Measurements from ENCODE around the gene ABTB2. TPM values are rescaled to one million over a fixed set of nuclear protein-coding genes. Genes with fewer than 3 reads are reported as not detected.
A peak's percentile ranks its signal among the peaks of the same experiment; 100 is the strongest.

The ABTB2 gene
- total and polyA plus RNA-seq, 2 of the 8 experiments (the other 6 are each of a cell fraction or from before 2014, with no cell fraction given) = 7.7 to 10.2 TPM

DNA sequence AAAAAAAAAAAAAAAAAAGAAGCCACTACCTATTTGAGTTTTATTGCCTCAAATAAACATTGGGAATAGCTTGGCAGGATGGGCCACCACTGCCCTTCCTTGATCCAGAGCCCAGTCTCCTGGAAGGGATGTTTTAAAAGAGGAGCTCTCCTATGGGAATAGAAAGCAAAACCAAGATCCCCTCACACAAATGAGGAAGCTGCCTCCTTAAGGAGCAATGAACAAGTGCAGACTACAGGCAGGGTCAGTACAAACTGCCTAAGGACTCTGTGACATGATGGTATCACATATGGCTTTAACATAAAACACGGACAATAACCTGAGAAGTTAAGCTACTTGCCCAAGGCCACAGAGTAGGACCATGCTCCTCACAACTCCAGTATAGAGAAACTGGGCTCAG, 131.6 kb downstream of the ABTB2 start:
- no peaks in the 10 kb centered on the region for H3K36me3 ChIP-seq (ENCODE audit: control insufficient read depth in 2 of 4, insufficient read depth in 4 of 4, low read length in 3 of 4)
- WGBS, 2 experiments (ENCODE audit: extremely low coverage in 1 of 2, insufficient coverage in 1 of 2, insufficient read length in 1 of 2, insufficient replicate concordance in 2 of 2, low coverage in 1 of 2, low lambda C conversion rate in 2 of 2, missing lambda C conversion rate in 1 of 2) = 90% methylated on average over 1 of the region's 1 CpG; no CpG with 5 or more reads in 1 of the 2 experiments
- TF ChIP-seq GABPA (IDR thresholded peaks at IDR 0.05; ENCODE audit: borderline replicate concordance, insufficient read depth, low read length) = no peak
- TF ChIP-seq KDM1A (IDR thresholded peaks at IDR 0.05; ENCODE audit: borderline replicate concordance, low read length) = no peak
- TF ChIP-seq EGR1 (IDR thresholded peaks at IDR 0.05; ENCODE audit: borderline replicate concordance, low read depth, low read length) = no peak
- TF ChIP-seq SRF (IDR thresholded peaks at IDR 0.05; ENCODE audit: low read depth, low read length) = no peak
- TF ChIP-seq BACH1 (IDR thresholded peaks at IDR 0.05; ENCODE audit: low read length) = no peak
- TF ChIP-seq HDAC2 (IDR thresholded peaks at IDR 0.05; ENCODE audit: borderline replicate concordance in 1 of 2, low read depth in 2 of 2, low read length in 2 of 2) = no peak
- TF ChIP-seq, protein P1, sequence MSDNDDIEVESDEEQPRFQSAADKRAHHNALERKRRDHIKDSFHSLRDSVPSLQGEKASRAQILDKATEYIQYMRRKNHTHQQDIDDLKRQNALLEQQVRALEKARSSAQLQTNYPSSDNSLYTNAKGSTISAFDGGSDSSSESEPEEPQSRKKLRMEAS (IDR thresholded peaks at IDR 0.05) = no peak
- no peak for TF ChIP-seq CBX5 (IDR thresholded peaks at IDR 0.05; ENCODE audit: low read depth, low read length)
- TF ChIP-seq KDM4A (IDR thresholded peaks at IDR 0.05; ENCODE audit: low read depth, low read length, severe bottlenecking) = no peak
- no peak for TF ChIP-seq RAD21 (IDR thresholded peaks at IDR 0.05 in 1 of 2, conservative IDR thresholded peaks at IDR 0.05 in 1 of 2; ENCODE audit: low read depth in 2 of 2, low read length in 2 of 2)
- no peak for TF ChIP-seq RXRA (IDR thresholded peaks at IDR 0.05; ENCODE audit: insufficient read depth, low read depth, low read length)
- H4K91ac ChIP-seq (replicated peaks; ENCODE audit: insufficient read length, low read length) = no peak overlapping the region
- H2AK5ac ChIP-seq (ENCODE audit: low read depth, low read length) = no peak overlapping the region
- H3K18ac ChIP-seq (ENCODE audit: extremely low read depth, low read length) = no peak overlapping the region
- H3K4me3 ChIP-seq (ENCODE audit: extremely low read depth in 1 of 4, insufficient read depth in 2 of 4, low read depth in 3 of 4, low read length in 4 of 4) = no peak overlapping the region
- FAIRE-seq (no peak), DNase-seq (ENCODE audit: low read depth in 1 of 2, low spot score in 2 of 2) (no peak)
- H2BK12ac ChIP-seq (ENCODE audit: low read depth, low read length) = no peak overlapping the region
- no peak overlapping the region for H4K8ac ChIP-seq (ENCODE audit: extremely low read depth, insufficient read depth, low read length)
- H3K4me2 ChIP-seq (ENCODE audit: insufficient read depth in 1 of 2, low read depth in 2 of 2, low read length in 2 of 2) = no peak overlapping the region
- H3K27ac ChIP-seq (ENCODE audit: low read depth, low read length) = no peak overlapping the region
- no peak overlapping the region for H2BK5ac ChIP-seq (ENCODE audit: low read depth, low read length)
- H3K4me1 ChIP-seq (replicated peaks in 1 of 4; ENCODE audit: control insufficient read depth in 3 of 4, insufficient read depth in 4 of 4, low read length in 3 of 4) = peaks cover 2 to 16% (median 8%) of the 10 kb centered on the region in 4 experiments; a peak in 6 of 7 replicates
- no peak overlapping the region for H3K56ac ChIP-seq (replicated peaks; ENCODE audit: insufficient read length, low read depth, low read length)
- no peak overlapping the region for H2BK20ac ChIP-seq (ENCODE audit: low read length)
- ChIA-PET CTCF (ENCODE audit: partially characterized antibody) (interaction anchor here (0.6 to 2.8 kb wide), 9 partner anchors 9 to 52 kb away, joined by 3 to 17 read pairs (median 4); no protein-coding TSS in a partner anchor), POLR2A (ENCODE audit: partially characterized antibody) (no interaction called here)
- H3K9ac ChIP-seq (replicated peaks in 1 of 4; ENCODE audit: extremely low read depth in 1 of 4, low read depth in 3 of 4, low read length in 3 of 4) = no peak overlapping the region
- no peaks in the 10 kb centered on the region for H3K27me3 ChIP-seq (replicated peaks in 1 of 4; ENCODE audit: control insufficient read depth in 3 of 4, extremely low read depth in 1 of 4, insufficient read depth in 3 of 4, low read length in 3 of 4)
- no peaks in the 10 kb centered on the region for H3K23me2 ChIP-seq (ENCODE audit: low read depth, low read length)
- H3K23ac ChIP-seq (ENCODE audit: insufficient read length) = no peak overlapping the region
- H3K9me3 ChIP-seq (ENCODE audit: insufficient read depth in 2 of 2, low read depth in 1 of 2, low read length in 1 of 2) = no peaks in the 10 kb centered on the region
- no peak overlapping the region for H2BK120ac ChIP-seq (replicated peaks; ENCODE audit: low read depth, low read length)
- no peaks in the 10 kb centered on the region for H3K79me2 ChIP-seq (ENCODE audit: control insufficient read depth in 1 of 2, insufficient read depth in 2 of 2, low read length in 2 of 2)
- no peak overlapping the region for H3K4ac ChIP-seq (replicated peaks; ENCODE audit: insufficient read length, low read depth, low read length)
- H3K79me1 ChIP-seq (ENCODE audit: low read depth, low read length) = no peaks in the 10 kb centered on the region
- H4K20me1 ChIP-seq (replicated peaks in 1 of 2; ENCODE audit: control insufficient read depth in 1 of 2, insufficient read depth in 2 of 2, low read length in 2 of 2) = no peaks in the 10 kb centered on the region
- H3K14ac ChIP-seq (ENCODE audit: insufficient read length) = no peak overlapping the region
- no peak overlapping the region for H2AFZ ChIP-seq (ENCODE audit: low read length)
- no peak overlapping the region for H4K5ac ChIP-seq (ENCODE audit: insufficient read length, low read depth, low read length)
- peak overlapping the region; percentile 81; the same call in 1 of the 2 replicates for H2BK15ac ChIP-seq (ENCODE audit: low read length)
